A549 (cell line): Measurements from ENCODE around the gene CCDC152.

Experiments used
- CTCF ChIP-seq: fragments of >200 bp; sonication (Bioruptor Twin); formaldehyde crosslinking; IDR thresholded peaks from 3 replicates; pipeline ENCODE4 v1.5.1; 2016
- EHMT2 ChIP-seq: fragments of 200-600 bp; sonication (generic); IDR thresholded peaks from 2 replicates; pipeline ENCODE4 v1.6.1; 2016; ENCODE audit warnings: antibody characterized with exemption, low read depth, mild to moderate bottlenecking, moderate library complexity
- EP300 ChIP-seq, 2 experiments: fragments of >200 bp; sonication (Bioruptor Twin); formaldehyde crosslinking; IDR thresholded peaks; 2 replicates in 1 of 2; 3 replicates in 1 of 2; pipeline ENCODE4 v1.6.1; 2016 to 2017
- FOXS1 ChIP-seq: fragments of 250-450 bp; sonication (Bioruptor Pico); IDR thresholded peaks from 2 replicates; pipeline ENCODE4 v1.5.0; 2020; ENCODE audit warnings: mild to moderate bottlenecking, moderate library complexity
- HOXA7 ChIP-seq: fragments of 250-450 bp; sonication (Bioruptor Pico); IDR thresholded peaks from 2 replicates; pipeline ENCODE4 v1.5.0; 2020; ENCODE audit warnings: mild to moderate bottlenecking, moderate library complexity
- MAFK ChIP-seq: fragments of 450-650 bp; IDR thresholded peaks from 2 replicates; pipeline ENCODE4 v1.6.1; 2014; ENCODE audit not compliant: partially characterized antibody
- NR3C1 ChIP-seq: fragments of >200 bp; sonication (Bioruptor Twin); formaldehyde crosslinking; IDR thresholded peaks from 3 replicates; pipeline ENCODE4 v1.6.1; 2017
- POLR2A ChIP-seq: IDR thresholded peaks from 2 replicates; pipeline ENCODE4 v1.6.1; 2012; ENCODE audit warnings: mild to moderate bottlenecking, low read length
- TF ChIP-seq, protein P1 (sequence below): fragments of 200-600 bp; sonication (generic); IDR thresholded peaks from 2 replicates; pipeline ENCODE4 v1.6.1; 2016; ENCODE audit warnings: antibody characterized with exemption, mild to moderate bottlenecking, moderate library complexity

GRCh38 chr5:42756606-42757601 lies at the start of gene CCDC152:
- no peak for TF ChIP-seq MAFK
- TF ChIP-seq EP300 (IDR thresholded peaks at IDR 0.05), result no peak
- TF ChIP-seq NR3C1, result no peak
- TF ChIP-seq POLR2A, result no peak
- TF ChIP-seq CTCF, result no peak
- TF ChIP-seq FOXS1, result no peak
- TF ChIP-seq EHMT2, result no peak
- TF ChIP-seq, protein P1, sequence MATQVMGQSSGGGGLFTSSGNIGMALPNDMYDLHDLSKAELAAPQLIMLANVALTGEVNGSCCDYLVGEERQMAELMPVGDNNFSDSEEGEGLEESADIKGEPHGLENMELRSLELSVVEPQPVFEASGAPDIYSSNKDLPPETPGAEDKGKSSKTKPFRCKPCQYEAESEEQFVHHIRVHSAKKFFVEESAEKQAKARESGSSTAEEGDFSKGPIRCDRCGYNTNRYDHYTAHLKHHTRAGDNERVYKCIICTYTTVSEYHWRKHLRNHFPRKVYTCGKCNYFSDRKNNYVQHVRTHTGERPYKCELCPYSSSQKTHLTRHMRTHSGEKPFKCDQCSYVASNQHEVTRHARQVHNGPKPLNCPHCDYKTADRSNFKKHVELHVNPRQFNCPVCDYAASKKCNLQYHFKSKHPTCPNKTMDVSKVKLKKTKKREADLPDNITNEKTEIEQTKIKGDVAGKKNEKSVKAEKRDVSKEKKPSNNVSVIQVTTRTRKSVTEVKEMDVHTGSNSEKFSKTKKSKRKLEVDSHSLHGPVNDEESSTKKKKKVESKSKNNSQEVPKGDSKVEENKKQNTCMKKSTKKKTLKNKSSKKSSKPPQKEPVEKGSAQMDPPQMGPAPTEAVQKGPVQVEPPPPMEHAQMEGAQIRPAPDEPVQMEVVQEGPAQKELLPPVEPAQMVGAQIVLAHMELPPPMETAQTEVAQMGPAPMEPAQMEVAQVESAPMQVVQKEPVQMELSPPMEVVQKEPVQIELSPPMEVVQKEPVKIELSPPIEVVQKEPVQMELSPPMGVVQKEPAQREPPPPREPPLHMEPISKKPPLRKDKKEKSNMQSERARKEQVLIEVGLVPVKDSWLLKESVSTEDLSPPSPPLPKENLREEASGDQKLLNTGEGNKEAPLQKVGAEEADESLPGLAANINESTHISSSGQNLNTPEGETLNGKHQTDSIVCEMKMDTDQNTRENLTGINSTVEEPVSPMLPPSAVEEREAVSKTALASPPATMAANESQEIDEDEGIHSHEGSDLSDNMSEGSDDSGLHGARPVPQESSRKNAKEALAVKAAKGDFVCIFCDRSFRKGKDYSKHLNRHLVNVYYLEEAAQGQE, result no peak
- no peak for TF ChIP-seq HOXA7 (CRISPR knock-in tag)
